ENCODE data around the gene GAS7.

- TF ChIP-seq, protein P1, sequence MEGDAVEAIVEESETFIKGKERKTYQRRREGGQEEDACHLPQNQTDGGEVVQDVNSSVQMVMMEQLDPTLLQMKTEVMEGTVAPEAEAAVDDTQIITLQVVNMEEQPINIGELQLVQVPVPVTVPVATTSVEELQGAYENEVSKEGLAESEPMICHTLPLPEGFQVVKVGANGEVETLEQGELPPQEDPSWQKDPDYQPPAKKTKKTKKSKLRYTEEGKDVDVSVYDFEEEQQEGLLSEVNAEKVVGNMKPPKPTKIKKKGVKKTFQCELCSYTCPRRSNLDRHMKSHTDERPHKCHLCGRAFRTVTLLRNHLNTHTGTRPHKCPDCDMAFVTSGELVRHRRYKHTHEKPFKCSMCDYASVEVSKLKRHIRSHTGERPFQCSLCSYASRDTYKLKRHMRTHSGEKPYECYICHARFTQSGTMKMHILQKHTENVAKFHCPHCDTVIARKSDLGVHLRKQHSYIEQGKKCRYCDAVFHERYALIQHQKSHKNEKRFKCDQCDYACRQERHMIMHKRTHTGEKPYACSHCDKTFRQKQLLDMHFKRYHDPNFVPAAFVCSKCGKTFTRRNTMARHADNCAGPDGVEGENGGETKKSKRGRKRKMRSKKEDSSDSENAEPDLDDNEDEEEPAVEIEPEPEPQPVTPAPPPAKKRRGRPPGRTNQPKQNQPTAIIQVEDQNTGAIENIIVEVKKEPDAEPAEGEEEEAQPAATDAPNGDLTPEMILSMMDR (IDR thresholded peaks at IDR 0.05): no peak
- TF ChIP-seq POLR2A (IDR thresholded peaks at IDR 0.05): no peak
These were observed 293.4 kb downstream of the GAS7 start, which contains the start of gene RCVRN for GRCh38 chr17:9905078-9905415.
